ENCODE results near the gene DBN1.
"Not testable (repeated sequence)": the region's sequence is repeated elsewhere in the genome, so short reads cannot be mapped to it uniquely, and the experiment has no call there.

DBN1 gene

GRCh38 chr5:177425801-177426565 lies 47.5 kb downstream of the DBN1 start:
- Histone ChIP-seq H3K27me3 (replicated peaks; ENCODE audit: control insufficient read depth, insufficient read depth, low read length) (no peaks in the 10 kb centered on the region), H3K9ac (ENCODE audit: low read length) (peak overlapping the region; percentile 90), H3K9me3 (ENCODE audit: control insufficient read depth, low read length) (no peaks in the 10 kb centered on the region), H3K4me1 (ENCODE audit: control insufficient read depth, insufficient read depth, low read length) (peaks cover 18% of the 10 kb centered on the region), H3K4me3 (ENCODE audit: low read length) (peak overlapping the region; percentile 88), H3K36me3 (ENCODE audit: control insufficient read depth, insufficient read depth, low read length, severe bottlenecking) (no peaks in the 10 kb centered on the region)
- DNase-seq (ENCODE audit: low read depth), result peak; percentile 100

- no peak for DNase-seq (ENCODE audit: low read depth)
- Histone ChIP-seq H3K9ac (ENCODE audit: low read length) (peak overlapping the region; percentile 90), H3K27me3 (replicated peaks; ENCODE audit: control insufficient read depth, insufficient read depth, low read length) (no peaks in the 10 kb centered on the region), H3K4me3 (ENCODE audit: low read length) (peak overlapping the region; percentile 88), H3K4me1 (ENCODE audit: control insufficient read depth, insufficient read depth, low read length) (peaks cover 18% of the 10 kb centered on the region), H3K9me3 (ENCODE audit: control insufficient read depth, low read length) (no peaks in the 10 kb centered on the region), H3K36me3 (ENCODE audit: control insufficient read depth, insufficient read depth, low read length, severe bottlenecking) (no peaks in the 10 kb centered on the region)
These were observed 48.1 kb downstream of the DBN1 start for GRCh38 chr5:177425196-177425800.

- Histone ChIP-seq H3K9me3 (ENCODE audit: control insufficient read depth, low read length) (no peaks in the 10 kb centered on the region), H3K36me3 (ENCODE audit: control insufficient read depth, insufficient read depth, low read length, severe bottlenecking) (no peaks in the 10 kb centered on the region), H3K4me1 (ENCODE audit: control insufficient read depth, insufficient read depth, low read length) (peaks cover 18% of the 10 kb centered on the region), H3K27me3 (replicated peaks; ENCODE audit: control insufficient read depth, insufficient read depth, low read length) (no peaks in the 10 kb centered on the region), H3K9ac (ENCODE audit: low read length) (no peak overlapping the region), H3K4me3 (ENCODE audit: low read length) (no peak overlapping the region)
- no peak for DNase-seq (ENCODE audit: low read depth)
These were observed 49.8 kb downstream of the DBN1 start for GRCh38 chr5:177423671-177424070.

GRCh38 chr5:177421062-177421798 lies 52.2 kb downstream of the DBN1 start:
- Histone ChIP-seq H3K9ac (ENCODE audit: low read length) (no peak overlapping the region), H3K4me1 (ENCODE audit: control insufficient read depth, insufficient read depth, low read length) (peaks cover 10% of the 10 kb centered on the region)
- no peak for DNase-seq (ENCODE audit: low read depth)

GRCh38 chr5:177420472-177420871 lies 53.0 kb downstream of the DBN1 start:
- H3K9ac ChIP-seq (ENCODE audit: low read length); DNase-seq (ENCODE audit: low read depth); H3K4me3 ChIP-seq (ENCODE audit: low read length); H3K36me3 ChIP-seq (ENCODE audit: control insufficient read depth, insufficient read depth, low read length, severe bottlenecking); H3K27me3 ChIP-seq (replicated peaks; ENCODE audit: control insufficient read depth, insufficient read depth, low read length); H3K4me1 ChIP-seq (ENCODE audit: control insufficient read depth, insufficient read depth, low read length); H3K9me3 ChIP-seq (ENCODE audit: control insufficient read depth, low read length): not testable (repeated sequence)

More at GRCh38 chr5:177421062-177421798, 52.2 kb downstream of the DBN1 start:
- H3K27me3 ChIP-seq (replicated peaks; ENCODE audit: control insufficient read depth, insufficient read depth, low read length), result no peaks in the 10 kb centered on the region
- no peaks in the 10 kb centered on the region for H3K36me3 ChIP-seq (ENCODE audit: control insufficient read depth, insufficient read depth, low read length, severe bottlenecking)
- no peak overlapping the region for H3K4me3 ChIP-seq (ENCODE audit: low read length)
- H3K9me3 ChIP-seq (ENCODE audit: control insufficient read depth, low read length), result no peaks in the 10 kb centered on the region

GRCh38 chr5:177419046-177419445 lies 54.4 kb downstream of the DBN1 start:
- peak; percentile 52 for DNase-seq (ENCODE audit: low read depth)
- no peak overlapping the region for H3K4me3 ChIP-seq (ENCODE audit: low read length)
- H3K27me3 ChIP-seq (replicated peaks; ENCODE audit: control insufficient read depth, insufficient read depth, low read length), result peaks cover 3% of the 10 kb centered on the region
- no peaks in the 10 kb centered on the region for H3K9me3 ChIP-seq (ENCODE audit: control insufficient read depth, low read length)
- H3K9ac ChIP-seq (ENCODE audit: low read length), result no peak overlapping the region
- H3K4me1 ChIP-seq (ENCODE audit: control insufficient read depth, insufficient read depth, low read length), result peaks cover 6% of the 10 kb centered on the region
- no peaks in the 10 kb centered on the region for H3K36me3 ChIP-seq (ENCODE audit: control insufficient read depth, insufficient read depth, low read length, severe bottlenecking)

GRCh38 chr5:177417081-177417480 lies 56.4 kb downstream of the DBN1 start:
- not testable (repeated sequence) for H3K36me3 ChIP-seq (ENCODE audit: control insufficient read depth, insufficient read depth, low read length, severe bottlenecking); H3K9ac ChIP-seq (ENCODE audit: low read length); H3K4me3 ChIP-seq (ENCODE audit: low read length); H3K4me1 ChIP-seq (ENCODE audit: control insufficient read depth, insufficient read depth, low read length); H3K9me3 ChIP-seq (ENCODE audit: control insufficient read depth, low read length); DNase-seq (ENCODE audit: low read depth)
- peaks cover 14% of the 10 kb centered on the region for H3K27me3 ChIP-seq (replicated peaks; ENCODE audit: control insufficient read depth, insufficient read depth, low read length)

GRCh38 chr5:177414481-177414880 lies 59.0 kb downstream of the DBN1 start:
- H3K9me3 ChIP-seq (ENCODE audit: control insufficient read depth, low read length), result no peaks in the 10 kb centered on the region
- peaks cover 28% of the 10 kb centered on the region for H3K27me3 ChIP-seq (replicated peaks; ENCODE audit: control insufficient read depth, insufficient read depth, low read length)
- H3K4me3 ChIP-seq (ENCODE audit: low read length), result no peak overlapping the region
- peaks cover 6% of the 10 kb centered on the region for H3K4me1 ChIP-seq (ENCODE audit: control insufficient read depth, insufficient read depth, low read length)
- DNase-seq (ENCODE audit: low read depth), result no peak
- no peaks in the 10 kb centered on the region for H3K36me3 ChIP-seq (ENCODE audit: control insufficient read depth, insufficient read depth, low read length, severe bottlenecking)
- H3K9ac ChIP-seq (ENCODE audit: low read length), result no peak overlapping the region

GRCh38 chr5:177412603-177413233 lies 60.7 kb downstream of the DBN1 start:
- peaks cover 6% of the 10 kb centered on the region for H3K4me1 ChIP-seq (ENCODE audit: control insufficient read depth, insufficient read depth, low read length)
- DNase-seq (ENCODE audit: low read depth), result no peak
- no peaks in the 10 kb centered on the region for H3K36me3 ChIP-seq (ENCODE audit: control insufficient read depth, insufficient read depth, low read length, severe bottlenecking)
- no peak overlapping the region for H3K4me3 ChIP-seq (ENCODE audit: low read length)
- H3K27me3 ChIP-seq (replicated peaks; ENCODE audit: control insufficient read depth, insufficient read depth, low read length), result peaks cover 41% of the 10 kb centered on the region
- H3K9me3 ChIP-seq (ENCODE audit: control insufficient read depth, low read length), result no peaks in the 10 kb centered on the region
- no peak overlapping the region for H3K9ac ChIP-seq (ENCODE audit: low read length)

GRCh38 chr5:177410575-177410974 lies 62.9 kb downstream of the DBN1 start:
- Histone ChIP-seq H3K27me3 (replicated peaks; ENCODE audit: control insufficient read depth, insufficient read depth, low read length) (peaks cover 48% of the 10 kb centered on the region), H3K9me3 (ENCODE audit: control insufficient read depth, low read length) (no peaks in the 10 kb centered on the region), H3K36me3 (ENCODE audit: control insufficient read depth, insufficient read depth, low read length, severe bottlenecking) (no peaks in the 10 kb centered on the region), H3K4me3 (ENCODE audit: low read length) (no peak overlapping the region), H3K4me1 (ENCODE audit: control insufficient read depth, insufficient read depth, low read length) (no peaks in the 10 kb centered on the region), H3K9ac (ENCODE audit: low read length) (no peak overlapping the region)
- no peak for DNase-seq (ENCODE audit: low read depth)

Measured in adipocyte (in vitro differentiated cells).